Measurements from ENCODE around the gene SMOC2. TPM values are rescaled to one million over a fixed set of nuclear protein-coding genes. Genes with fewer than 3 reads are reported as not detected.
A peak's percentile ranks its signal among the peaks of the same experiment; 100 is the strongest.

Gene SMOC2
- total and polyA plus RNA-seq, 8 donors = 7.1 to 18.8 (median 9.5) TPM

DNA sequence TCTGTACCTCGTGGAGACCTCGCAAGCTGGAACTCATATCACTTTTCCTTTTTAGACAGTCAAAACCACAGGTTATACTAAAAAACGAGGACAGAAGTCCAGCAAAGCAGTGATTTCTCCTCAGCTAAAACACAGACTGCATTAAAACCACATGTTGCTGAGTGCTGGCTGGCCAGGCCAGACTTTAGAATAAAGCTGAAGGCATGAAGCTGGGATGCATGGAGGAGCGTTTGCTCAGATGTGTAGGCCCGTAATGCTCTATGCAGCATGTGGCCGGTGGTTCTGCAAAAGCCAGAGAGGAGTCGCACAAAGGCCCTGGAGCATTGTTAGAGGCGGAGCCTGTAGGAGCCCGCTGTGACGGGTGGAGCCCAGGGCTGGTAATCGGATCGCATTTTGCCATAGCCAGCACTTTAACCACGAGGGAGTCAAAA, 83.6 kb downstream of the SMOC2 start:
- TF ChIP-seq, protein P1, sequence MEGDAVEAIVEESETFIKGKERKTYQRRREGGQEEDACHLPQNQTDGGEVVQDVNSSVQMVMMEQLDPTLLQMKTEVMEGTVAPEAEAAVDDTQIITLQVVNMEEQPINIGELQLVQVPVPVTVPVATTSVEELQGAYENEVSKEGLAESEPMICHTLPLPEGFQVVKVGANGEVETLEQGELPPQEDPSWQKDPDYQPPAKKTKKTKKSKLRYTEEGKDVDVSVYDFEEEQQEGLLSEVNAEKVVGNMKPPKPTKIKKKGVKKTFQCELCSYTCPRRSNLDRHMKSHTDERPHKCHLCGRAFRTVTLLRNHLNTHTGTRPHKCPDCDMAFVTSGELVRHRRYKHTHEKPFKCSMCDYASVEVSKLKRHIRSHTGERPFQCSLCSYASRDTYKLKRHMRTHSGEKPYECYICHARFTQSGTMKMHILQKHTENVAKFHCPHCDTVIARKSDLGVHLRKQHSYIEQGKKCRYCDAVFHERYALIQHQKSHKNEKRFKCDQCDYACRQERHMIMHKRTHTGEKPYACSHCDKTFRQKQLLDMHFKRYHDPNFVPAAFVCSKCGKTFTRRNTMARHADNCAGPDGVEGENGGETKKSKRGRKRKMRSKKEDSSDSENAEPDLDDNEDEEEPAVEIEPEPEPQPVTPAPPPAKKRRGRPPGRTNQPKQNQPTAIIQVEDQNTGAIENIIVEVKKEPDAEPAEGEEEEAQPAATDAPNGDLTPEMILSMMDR (IDR thresholded peaks at IDR 0.05) = no peak
- Histone ChIP-seq H3K4me3 (no peak overlapping the region), H3K9me3 (no peaks in the 10 kb centered on the region), H3K4me1 (peaks cover 0 to 10% of the 10 kb centered on the region in 2 donors), H3K36me3 (no peaks in the 10 kb centered on the region), H3K27me3 (no peaks in the 10 kb centered on the region), H3K27ac (no peak overlapping the region)
- ATAC-seq (no peak), DNase-seq (no peak)
- intact Hi-C loops (cut with DNase I) = no loop called here

DNA sequence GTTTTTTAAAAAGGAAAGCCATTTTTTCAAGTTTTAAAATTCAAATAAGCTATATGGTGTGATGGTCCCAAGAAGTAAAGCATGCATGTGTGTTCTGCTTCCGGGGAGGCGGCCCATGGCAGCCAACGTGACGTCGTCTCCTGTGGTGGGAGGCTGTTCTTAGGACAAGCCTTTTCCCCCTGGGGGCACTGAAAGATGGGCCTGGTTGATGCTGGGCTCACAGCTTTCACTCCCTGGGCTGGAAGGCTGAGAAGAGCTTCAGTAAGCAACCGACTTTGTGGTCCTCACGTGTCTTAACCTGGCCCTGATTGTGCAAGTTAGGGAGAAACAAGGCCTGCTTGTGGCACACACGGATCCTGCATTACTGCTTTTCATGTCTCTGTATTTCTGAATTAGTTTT, 84.1 kb downstream of the SMOC2 start:
- H3K27me3 ChIP-seq = no peaks in the 10 kb centered on the region
- no peak overlapping the region for H3K27ac ChIP-seq
- DNase-seq (no peak), ATAC-seq (no peak)
- no peak overlapping the region for H3K4me3 ChIP-seq
- TF ChIP-seq, protein P1 (IDR thresholded peaks at IDR 0.05) = no peak
- intact Hi-C loops (cut with DNase I) = no loop called here
- no peaks in the 10 kb centered on the region for H3K36me3 ChIP-seq
- no peaks in the 10 kb centered on the region for H3K9me3 ChIP-seq
- peaks cover 0 to 10% of the 10 kb centered on the region in 2 donors for H3K4me1 ChIP-seq

DNA sequence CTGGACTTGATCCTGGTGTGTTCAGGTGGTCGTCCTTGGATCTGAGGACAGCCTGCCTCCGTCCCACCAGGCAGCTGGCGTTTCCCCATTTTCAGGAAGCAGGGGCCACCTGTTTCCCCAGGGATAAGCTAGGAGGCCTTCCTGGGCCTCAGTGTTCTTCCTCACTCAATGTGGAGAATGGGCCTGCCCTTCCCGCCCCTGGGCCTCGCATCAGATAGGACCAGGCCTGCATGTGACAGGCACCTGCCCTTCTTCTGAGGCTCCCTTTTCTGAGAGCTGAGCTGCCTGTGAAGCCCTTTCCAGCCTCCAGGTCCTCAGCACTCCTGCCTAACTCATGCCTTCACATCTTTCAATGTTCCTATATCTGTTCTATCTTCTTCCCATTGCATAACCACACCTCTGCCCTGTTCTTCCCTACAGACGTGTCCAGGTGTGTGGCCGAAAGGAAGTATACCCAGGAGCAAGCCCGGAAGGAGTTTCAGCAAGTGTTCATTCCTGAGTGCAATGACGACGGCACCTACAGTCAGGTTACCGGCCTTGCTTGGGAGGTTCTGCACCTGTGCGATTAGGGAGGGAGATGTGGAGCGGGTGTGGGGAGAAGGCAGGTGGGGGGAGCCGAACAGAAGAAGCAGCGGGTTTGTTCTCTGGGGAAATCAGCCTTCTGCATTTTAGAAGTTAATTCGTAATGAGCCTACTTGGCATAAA, 85.1 kb downstream of the SMOC2 start:
- Histone ChIP-seq H3K27me3 (no peaks in the 10 kb centered on the region), H3K36me3 (no peaks in the 10 kb centered on the region), H3K4me3 (no peak overlapping the region), H3K4me1 (peaks cover 0 to 10% of the 10 kb centered on the region in 2 donors), H3K27ac (no peak overlapping the region), H3K9me3 (no peaks in the 10 kb centered on the region)
- intact Hi-C loops (cut with DNase I) = no loop called here
- ATAC-seq (no peak), DNase-seq (no peak)
- TF ChIP-seq, protein P1 (IDR thresholded peaks at IDR 0.05) = no peak

DNA sequence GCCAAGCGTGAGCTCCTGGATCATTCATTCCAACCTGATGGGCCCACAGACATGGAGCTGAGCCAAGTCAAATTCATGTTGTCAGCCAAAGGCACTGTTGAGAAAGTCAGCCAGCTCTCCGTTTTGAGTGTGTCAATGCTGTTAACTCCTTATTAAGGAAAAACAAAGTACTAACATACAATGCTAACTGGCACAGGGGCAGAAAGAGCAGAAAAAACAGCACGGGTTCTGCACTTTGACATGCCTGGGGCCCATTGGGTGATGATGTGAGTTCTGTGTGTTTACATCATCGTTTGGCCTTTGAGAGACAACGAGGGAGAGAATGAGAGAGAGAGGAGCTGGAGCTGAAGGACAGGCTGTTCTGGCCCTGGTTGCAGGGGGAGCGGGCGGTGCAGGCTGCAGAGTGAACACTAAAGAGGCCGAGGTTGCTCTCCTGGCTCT, 85.9 kb downstream of the SMOC2 start:
- TF ChIP-seq, protein P1 (IDR thresholded peaks at IDR 0.05) = no peak
- Histone ChIP-seq H3K27me3 (no peaks in the 10 kb centered on the region), H3K4me1 (peaks cover 0 to 10% of the 10 kb centered on the region in 2 donors), H3K36me3 (no peaks in the 10 kb centered on the region), H3K9me3 (no peaks in the 10 kb centered on the region), H3K27ac (no peak overlapping the region), H3K4me3 (no peak overlapping the region)
- intact Hi-C loops (cut with DNase I) = no loop called here
- ATAC-seq = peak; percentile 76
- DNase-seq = peak in 2 of 4 donors; percentile 19 to 25

DNA sequence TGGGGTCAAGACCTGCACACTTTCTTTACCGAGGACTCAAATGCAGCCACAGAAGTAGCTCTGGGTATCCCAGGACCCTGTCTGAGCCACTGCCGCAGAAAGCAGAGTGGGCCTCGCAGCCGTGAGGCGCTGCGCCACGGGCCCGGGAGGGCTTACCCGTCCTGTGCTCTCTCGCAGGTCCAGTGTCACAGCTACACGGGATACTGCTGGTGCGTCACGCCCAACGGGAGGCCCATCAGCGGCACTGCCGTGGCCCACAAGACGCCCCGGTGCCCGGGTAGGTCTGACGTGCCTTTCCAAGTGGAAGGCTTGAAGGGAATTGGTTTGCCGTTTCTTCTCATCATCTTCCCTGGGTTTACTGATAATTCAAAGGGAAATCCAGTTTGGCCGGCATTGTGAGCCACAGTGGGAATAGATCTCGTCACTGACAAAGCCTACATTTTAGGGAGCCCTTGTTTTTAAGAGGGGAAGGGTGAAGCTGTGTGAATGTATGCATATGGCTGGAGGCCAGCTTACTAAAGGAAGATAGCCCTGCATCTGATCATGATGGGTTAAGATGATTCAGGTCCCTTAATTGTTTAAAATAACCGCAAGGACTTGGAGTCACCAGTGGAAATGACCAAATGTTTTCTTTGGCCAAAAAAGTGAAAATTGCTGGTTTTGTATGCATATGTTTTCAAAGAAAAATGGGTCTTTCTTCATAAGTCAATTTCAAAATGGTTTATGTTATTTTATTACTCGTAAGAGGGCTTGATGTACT, 86.6 kb downstream of the SMOC2 start:
- Histone ChIP-seq H3K4me1 (peaks cover 0 to 10% of the 10 kb centered on the region in 2 donors), H3K9me3 (no peaks in the 10 kb centered on the region), H3K27ac (no peak overlapping the region), H3K27me3 (no peaks in the 10 kb centered on the region), H3K36me3 (no peaks in the 10 kb centered on the region), H3K4me3 (no peak overlapping the region)
- TF ChIP-seq, protein P1 (IDR thresholded peaks at IDR 0.05) = no peak
- ATAC-seq = no peak
- DNase-seq = no peak
- intact Hi-C loops (cut with DNase I) = no loop called here
